22Rv1 (cell line): ENCODE data around the gene MPHOSPH10.

Experiments
- ZFX ChIP-seq: fragments of 450-650 bp; IDR thresholded peaks from 2 replicates; pipeline ENCODE4 v1.6.1; 2017; ENCODE audit warnings: antibody characterized with exemption, borderline replicate concordance
- TF ChIP-seq, protein P1 (sequence below): fragments of 450-650 bp; IDR thresholded peaks from 2 replicates; pipeline ENCODE4 v1.5.1; 2017; ENCODE audit warnings: mild to moderate bottlenecking

DNA sequence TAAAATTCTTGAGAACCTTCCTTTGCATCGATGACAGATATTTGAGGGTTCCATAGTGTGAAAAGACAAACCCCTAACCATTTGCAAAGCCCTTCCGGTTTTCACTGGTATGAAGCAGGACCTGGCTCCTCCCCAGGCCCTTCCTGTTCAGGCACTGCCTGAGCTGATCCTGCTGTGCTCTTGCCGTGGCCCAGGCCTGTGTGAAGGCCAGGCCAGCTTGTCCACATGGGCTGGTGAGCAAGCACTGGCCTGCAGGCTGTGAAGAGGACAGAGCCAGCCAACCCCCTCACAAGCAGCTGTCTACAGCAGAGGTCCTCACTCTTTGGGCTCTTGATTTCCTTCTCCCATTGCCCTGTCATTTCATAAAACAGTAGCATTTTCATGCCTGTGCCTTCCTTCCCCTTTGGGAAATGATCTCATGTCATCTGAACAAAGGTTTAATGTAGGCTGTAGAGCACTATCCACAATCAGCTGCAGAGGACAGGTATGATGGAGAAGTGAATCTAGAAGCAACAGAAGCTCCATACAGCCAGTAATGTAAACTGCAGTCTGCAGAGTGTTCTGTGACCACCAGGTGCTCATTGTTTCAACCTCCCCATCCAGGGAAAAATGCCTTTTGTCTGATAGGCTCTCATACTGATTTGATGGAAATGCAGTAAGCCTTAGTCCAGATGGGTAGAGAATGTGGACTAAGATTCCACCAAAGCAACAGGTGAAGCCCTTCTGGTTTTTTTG is 19.8 kb downstream of the MPHOSPH10 start:
- no peak for TF ChIP-seq ZFX
- TF ChIP-seq, protein P1, sequence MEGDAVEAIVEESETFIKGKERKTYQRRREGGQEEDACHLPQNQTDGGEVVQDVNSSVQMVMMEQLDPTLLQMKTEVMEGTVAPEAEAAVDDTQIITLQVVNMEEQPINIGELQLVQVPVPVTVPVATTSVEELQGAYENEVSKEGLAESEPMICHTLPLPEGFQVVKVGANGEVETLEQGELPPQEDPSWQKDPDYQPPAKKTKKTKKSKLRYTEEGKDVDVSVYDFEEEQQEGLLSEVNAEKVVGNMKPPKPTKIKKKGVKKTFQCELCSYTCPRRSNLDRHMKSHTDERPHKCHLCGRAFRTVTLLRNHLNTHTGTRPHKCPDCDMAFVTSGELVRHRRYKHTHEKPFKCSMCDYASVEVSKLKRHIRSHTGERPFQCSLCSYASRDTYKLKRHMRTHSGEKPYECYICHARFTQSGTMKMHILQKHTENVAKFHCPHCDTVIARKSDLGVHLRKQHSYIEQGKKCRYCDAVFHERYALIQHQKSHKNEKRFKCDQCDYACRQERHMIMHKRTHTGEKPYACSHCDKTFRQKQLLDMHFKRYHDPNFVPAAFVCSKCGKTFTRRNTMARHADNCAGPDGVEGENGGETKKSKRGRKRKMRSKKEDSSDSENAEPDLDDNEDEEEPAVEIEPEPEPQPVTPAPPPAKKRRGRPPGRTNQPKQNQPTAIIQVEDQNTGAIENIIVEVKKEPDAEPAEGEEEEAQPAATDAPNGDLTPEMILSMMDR, result no peak
